ENCODE measurements around the gene CLCN7. TPM values are rescaled to one million over a fixed set of nuclear protein-coding genes. Genes with fewer than 3 reads are reported as not detected.

Gene CLCN7
- 36.4 and 41.1 TPM in 2 replicates for total RNA-seq

DNA sequence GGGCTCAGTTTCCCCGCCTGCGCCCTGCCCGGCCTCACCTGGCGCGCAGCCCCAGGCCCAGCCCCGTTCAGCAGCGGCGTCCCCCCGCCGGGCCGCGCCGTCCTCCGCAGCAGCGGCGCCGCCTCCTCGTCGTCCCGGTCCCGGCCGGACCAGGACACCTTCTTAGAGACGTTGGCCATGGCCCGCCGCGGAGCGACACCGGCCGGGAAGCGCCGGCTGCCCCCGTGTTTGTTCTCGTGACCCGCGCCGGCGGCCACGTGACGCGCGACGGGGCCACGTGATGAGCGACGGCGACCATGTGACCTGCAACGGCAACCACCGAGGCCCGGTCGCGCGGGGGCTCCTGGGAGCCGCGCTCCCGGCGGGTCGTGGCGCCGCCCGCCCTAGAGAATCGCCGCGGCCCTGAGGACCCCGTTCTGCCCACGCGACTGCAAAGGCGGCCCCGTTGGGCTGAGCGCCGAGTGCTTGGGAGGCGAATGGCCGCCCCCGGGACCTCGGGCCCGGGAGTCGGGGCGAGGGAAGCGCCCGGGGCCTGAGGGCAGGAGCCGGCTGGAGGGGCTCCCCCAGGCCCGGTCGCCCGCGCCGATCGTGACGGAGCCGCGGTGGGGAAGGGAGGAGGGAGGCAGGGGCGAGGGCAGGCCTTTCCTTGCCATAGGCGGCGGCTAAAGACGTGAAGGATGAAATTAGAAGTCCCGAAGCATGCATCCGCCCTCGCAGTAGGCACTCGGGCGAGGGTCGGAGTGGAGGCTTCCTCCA is at the start of gene CLCN7:
Gene CLCN7 (minus strand): TSS at position 233 of the 756 bp plus-strand sequence. CDS start 54 bp downstream, at position 179.

GRCh38 chr16:1492923-1493745 is 18.3 kb upstream of the CLCN7 start, which contains the start of gene TELO2:
Gene TELO2 (plus strand): TSS chr16:1493360. CDS start chr16:1494282, 922 bp downstream.

GRCh38 chr16:1488619-1489018 is 13.8 kb upstream of the CLCN7 start, which contains the start of gene PTX4:
Gene PTX4 (minus strand): TSS chr16:1488944. CDS start chr16:1488909, 35 bp downstream.

DNA sequence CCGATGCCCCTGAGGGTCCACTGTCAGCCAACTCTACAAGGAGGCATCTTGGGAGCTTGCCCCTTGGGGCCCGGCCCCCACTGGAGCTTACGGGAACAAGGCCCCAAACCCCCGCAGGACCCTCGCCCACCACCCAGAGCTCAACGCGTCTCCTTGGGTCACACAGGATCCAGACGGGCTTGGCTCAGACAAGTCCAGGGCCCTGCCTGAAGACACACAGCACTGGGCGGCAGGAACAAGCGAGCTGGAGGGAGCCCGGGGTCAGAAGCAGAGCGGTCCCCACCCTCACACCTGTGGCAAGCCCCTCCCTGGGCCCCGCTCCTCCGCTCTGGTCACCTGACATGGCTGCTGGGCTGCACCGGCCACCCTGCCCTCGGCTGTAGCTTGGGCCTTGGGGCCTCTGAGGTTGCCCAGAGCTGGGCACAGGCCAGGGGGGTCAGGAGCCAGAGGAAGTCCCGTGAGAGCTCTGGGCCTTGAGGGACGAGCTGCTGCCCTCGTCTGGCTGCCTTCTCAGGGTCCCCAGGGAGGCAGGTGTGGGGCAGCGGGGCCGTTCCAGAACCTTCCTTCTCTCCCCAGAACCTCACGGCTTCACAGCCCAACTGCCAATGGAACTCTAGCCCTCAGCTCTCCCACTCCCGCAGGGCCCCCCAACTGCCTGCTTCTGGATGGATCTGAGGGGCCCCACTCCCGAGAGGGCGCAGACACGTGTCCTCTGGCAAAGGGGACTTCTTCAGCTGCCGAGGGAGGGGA is 30.7 kb downstream of the CLCN7 start, which contains the start of gene CCDC154:
Gene CCDC154 (minus strand): TSS at position 577 of the 750 bp plus-strand sequence. CDS start 234 bp downstream, at position 343.

DNA sequence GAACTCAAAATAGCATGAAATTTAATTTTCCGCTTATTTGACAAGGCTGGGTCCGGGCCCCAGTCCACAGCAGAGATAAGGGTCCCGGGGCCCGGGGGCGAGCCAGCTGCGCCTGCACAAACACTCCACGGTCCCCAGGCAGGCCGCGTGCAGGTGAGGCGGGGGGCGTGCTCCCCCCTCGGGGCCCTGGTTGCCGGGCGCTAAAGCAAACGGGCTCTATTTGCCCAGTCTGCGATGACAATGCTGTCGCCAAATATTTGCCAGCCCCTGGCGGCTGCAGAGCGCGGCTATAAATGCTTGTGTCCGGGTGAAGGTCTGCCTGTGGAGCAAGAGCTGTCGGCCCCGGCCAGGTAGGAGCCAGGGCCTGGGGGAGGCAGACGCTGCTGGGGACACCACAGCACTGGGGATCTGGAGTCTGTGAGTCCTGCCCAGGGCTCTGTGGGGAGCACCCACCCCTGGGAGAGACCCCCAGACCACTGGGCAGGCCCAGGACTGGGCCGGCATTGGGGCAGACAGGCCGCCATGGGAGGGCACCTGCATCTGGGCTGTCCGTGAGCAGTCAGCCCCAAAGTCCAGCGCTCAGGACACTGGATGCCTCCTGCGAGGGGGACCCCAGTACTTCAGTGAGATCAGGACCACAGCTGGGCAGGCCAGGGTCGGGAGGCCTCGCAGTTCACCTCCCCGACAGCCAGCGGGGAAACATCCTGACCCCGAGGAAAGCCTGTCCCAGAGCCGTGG is 43.9 kb downstream of the CLCN7 start, which contains the start of gene PERCC1:
Gene PERCC1 (plus strand): TSS at position 320 of the 738 bp plus-strand sequence. CDS start 1,516 bp downstream, outside the sequence.

GRCh38 chr16:1414532-1415260 is 60.1 kb downstream of the CLCN7 start, which contains the start of gene UNKL:
Gene UNKL (minus strand): TSS chr16:1414704. CDS start chr16:1414691, 13 bp downstream.

Other genes starting within 250 kb of the CLCN7 start
- not detected in 2 replicates for gene TPSG1, start 249.8 kb downstream of the CLCN7 start, total RNA-seq
- not detected in 2 replicates for gene TPSB2, start 244.8 kb downstream of the CLCN7 start, total RNA-seq
- gene TPSAB1, start 234.3 kb downstream of the CLCN7 start, total RNA-seq, result not detected in 2 replicates
- gene TPSD1, start 219.0 kb downstream of the CLCN7 start, total RNA-seq, result not detected in 2 replicates
- 69.0 and 69.3 TPM in 2 replicates for gene UBE2I, start 165.4 kb downstream of the CLCN7 start, total RNA-seq
- gene BAIAP3, start 141.4 kb downstream of the CLCN7 start, total RNA-seq, result 0.52 and 2.4 TPM in 2 replicates
- 42.1 and 84.8 TPM in 2 replicates for gene TSR3, start 123.2 kb downstream of the CLCN7 start, total RNA-seq
- 32.6 and 38.9 TPM in 2 replicates for gene GNPTG, start 123.1 kb downstream of the CLCN7 start, total RNA-seq
- gene UNKL, start 60.3 kb downstream of the CLCN7 start, total RNA-seq, result 9.4 and 25.2 TPM in 2 replicates
- gene UQCC4, start 54.3 kb downstream of the CLCN7 start, total RNA-seq, result 18.4 and 19.4 TPM in 2 replicates
- gene PERCC1, start 44.0 kb downstream of the CLCN7 start, total RNA-seq, result not detected in 2 replicates
- 0.80 TPM in 1 of 2 replicates, not detected in the other for gene CCDC154, start 30.5 kb downstream of the CLCN7 start, total RNA-seq
- gene PTX4, start 13.9 kb upstream of the CLCN7 start, total RNA-seq, result not detected in 2 replicates
- gene TELO2, start 18.3 kb upstream of the CLCN7 start, total RNA-seq, result 15.0 and 31.0 TPM in 2 replicates
- gene TMEM204, start 58.6 kb upstream of the CLCN7 start, total RNA-seq, result 15.6 and 18.5 TPM in 2 replicates
- 10.2 and 18.0 TPM in 2 replicates for gene IFT140, start 137.0 kb upstream of the CLCN7 start, total RNA-seq
- 5.6 and 11.0 TPM in 2 replicates for gene CRAMP1, start 137.3 kb upstream of the CLCN7 start, total RNA-seq
- 30.2 and 49.1 TPM in 2 replicates for gene JPT2, start 203.3 kb upstream of the CLCN7 start, total RNA-seq
- 13.8 and 63.4 TPM in 2 replicates for gene MAPK8IP3, start 231.2 kb upstream of the CLCN7 start, total RNA-seq